GM21390 (cell line): Measurements from ENCODE around the gene ROS1.

ENCODE experiments used
- ATAC-seq: cut with Tn5 transposase; IDR thresholded peaks from one replicate; pipeline ENCODE4 v1.9.1; 2021; ENCODE audit not compliant: unreplicated experiment

Gene ROS1

DNA sequence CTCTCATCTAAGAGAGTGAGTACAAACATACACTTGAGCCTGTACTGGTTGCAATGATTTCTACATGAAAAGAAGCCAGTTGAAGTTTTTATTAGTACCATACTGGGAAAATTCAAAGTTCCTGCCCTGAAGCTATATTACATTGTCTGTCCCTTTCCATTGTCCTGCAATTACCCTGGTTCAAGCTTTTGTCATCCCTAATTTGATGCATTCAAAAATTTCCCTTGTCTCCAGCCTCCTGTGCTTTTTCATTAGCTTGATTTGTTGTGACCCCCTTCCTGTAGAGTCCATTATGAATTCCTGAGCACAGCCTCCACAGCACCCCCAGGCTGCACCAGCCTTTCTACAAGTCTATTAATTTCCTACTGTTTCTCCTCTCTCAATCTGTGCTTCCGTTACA lies 114.0 kb downstream of the ROS1 start:
- no peak for ATAC-seq

GRCh38 chr6:117311310-117311709 lies 114.4 kb downstream of the ROS1 start:
- no peak for ATAC-seq

GRCh38 chr6:117309611-117310010 lies 116.1 kb downstream of the ROS1 start:
- no peak for ATAC-seq

GRCh38 chr6:117309069-117309468 lies 116.7 kb downstream of the ROS1 start:
- no peak for ATAC-seq

DNA sequence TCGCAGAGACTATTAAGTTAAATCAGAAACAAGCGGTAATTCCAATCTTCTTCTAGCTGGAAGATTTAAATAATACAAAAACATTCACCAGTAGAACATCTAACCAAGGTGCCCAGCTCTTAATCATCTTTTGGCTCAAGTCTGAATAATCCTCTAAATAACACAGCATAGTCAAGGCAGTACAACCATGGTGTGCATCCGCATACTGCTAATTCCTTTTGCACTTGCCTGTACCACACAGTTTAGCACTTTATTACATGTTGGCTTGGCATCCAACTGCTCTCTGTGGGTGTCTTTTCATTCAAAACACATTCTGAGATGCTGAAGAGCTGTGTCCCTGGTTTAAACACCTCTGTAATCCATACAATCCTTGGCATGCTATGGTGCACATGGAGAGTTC lies 118.1 kb downstream of the ROS1 start:
- no peak for ATAC-seq

DNA sequence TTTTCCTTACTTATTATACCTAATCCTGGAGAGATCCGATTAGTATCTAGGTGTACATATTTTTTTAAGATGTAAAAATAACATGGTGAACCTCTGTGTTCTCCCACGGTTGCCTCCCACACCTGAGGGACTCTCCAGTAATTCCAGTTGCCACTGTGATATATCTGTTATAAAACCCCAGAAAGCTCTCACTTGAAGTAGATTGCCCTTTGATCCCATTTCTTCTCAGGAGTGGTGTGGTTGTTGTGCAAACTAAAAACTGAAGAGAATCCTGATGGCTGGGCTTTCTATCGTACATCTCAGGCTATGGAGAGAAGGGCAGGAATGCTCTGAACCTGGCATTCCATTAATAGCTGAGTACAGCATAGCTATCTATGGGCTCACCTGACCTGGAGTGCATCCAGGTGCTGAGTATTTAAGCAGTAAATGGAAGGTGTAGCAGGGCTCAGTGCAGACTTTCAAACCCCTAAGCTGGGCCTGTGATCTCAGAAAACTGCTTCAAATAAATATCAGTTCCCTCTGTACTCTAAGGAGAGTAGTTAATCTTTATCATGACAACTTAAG lies 119.4 kb downstream of the ROS1 start:
- ATAC-seq: no peak

DNA sequence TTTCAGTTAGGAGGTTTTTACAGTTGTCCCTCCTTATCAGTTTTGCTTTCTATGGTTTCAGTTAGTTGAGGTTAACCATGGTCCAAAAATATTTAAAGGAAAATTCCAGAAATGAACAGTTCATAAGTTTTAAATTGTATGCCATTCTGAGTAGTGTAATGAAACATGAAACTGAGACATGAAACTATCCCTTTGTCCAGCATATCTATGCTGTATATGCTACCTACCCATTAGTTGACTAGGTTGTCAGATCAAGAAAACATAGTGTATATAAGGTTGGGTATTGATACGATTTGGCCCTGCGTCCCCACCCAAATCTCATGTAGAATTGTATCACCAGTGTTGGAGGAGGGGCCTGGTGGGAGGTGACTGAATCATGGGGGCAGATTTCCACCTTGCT lies 121.3 kb downstream of the ROS1 start:
- ATAC-seq: no peak

GRCh38 chr6:117303323-117303722 lies 122.4 kb downstream of the ROS1 start:
- no peak for ATAC-seq

- ATAC-seq: no peak
These were observed 126.8 kb downstream of the ROS1 start for GRCh38 chr6:117298941-117299340.

GRCh38 chr6:117290173-117290846 lies 135.4 kb downstream of the ROS1 start:
- ATAC-seq: no peak

DNA sequence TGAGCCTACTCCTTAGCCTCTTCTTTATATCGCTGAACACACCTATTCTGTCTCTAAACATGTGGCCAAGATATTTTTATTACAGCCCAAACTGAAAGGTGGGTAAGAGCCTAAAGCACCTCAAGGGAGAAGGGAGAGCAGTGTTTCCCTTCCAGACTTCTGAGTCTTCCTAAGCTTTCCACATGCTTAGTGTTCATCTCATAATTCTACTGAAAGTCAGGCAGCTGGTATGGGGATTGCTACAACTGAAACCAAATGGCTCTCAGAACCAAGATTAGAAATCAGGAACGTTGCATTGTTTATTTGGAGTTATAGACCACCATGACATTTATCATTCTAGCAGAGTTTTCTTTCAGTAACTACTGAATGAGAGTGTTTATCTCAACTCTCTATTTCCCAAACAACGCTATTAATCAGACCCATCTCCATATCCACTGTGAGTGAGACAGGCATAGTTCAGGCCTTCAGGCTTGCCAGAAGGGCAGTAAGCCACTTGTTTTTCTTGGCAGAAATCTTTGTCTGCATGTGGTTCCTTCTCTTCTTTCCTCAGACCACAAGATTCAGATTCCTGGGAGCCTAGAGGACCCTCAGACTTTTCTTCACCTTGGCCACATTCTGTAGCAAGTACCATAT lies 137.5 kb downstream of the ROS1 start:
- no peak for ATAC-seq

DNA sequence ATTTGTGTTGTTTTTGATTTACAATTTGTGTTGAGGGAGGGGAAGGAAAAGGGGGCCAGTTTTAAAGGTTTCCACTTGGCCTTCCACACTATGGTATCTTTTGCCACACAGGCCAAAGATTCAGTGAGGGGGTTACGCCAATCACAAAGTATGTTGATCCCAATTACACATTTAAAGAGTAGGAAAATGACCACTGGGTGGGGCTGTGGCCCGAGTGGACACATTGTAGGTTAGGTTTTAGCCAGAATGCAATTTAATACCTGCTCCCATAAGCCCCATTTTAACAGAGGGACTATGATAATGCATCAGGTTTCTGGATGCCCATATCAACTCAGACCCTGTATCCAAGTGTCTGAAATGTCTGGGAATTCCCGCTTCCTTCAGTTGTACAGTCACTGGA lies 144.8 kb downstream of the ROS1 start:
- ATAC-seq: no peak

- ATAC-seq: no peak
These were observed 148.9 kb downstream of the ROS1 start for GRCh38 chr6:117276778-117277316.

- ATAC-seq: no peak
These were observed 150.0 kb downstream of the ROS1 start for GRCh38 chr6:117275711-117276110.

DNA sequence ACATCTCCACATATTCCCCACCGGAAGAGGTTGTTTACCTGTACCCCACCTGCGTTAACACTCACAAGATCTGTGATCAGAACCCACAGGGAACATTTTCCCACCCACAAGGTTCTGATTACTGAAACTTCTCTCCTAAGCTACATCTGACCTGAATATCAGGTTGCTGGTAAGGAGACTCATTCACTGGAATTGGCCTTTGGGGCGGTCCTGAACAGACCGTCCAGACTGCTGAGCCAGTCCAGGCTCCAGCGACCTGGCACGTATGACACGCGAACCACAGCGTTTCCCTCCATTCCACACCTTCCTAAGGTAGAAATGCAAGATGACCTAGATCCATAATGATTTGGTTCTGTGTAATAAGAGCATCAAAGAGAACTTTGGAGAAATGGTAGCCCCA lies 150.5 kb downstream of the ROS1 start:
- no peak for ATAC-seq

DNA sequence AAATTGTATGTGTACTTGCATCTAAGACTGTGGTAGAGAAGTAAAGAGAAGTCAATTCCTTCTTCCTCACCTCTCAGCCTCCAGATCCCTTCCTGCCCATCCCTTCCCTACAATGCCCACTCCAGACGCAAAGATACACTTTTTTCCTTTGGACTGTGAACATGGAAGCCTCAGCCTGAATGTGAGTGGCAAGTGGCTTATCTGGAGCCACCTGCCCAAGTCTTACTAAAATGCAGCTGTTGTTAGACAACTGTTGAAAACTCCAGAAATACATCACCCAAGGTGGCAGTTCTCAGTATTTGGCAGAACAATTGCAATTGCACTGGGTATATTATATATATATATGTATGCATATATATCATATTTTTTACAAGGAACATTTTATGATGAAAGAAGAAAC lies 152.9 kb downstream of the ROS1 start:
- no peak for ATAC-seq

GRCh38 chr6:117272032-117272866 lies 153.5 kb downstream of the ROS1 start:
- ATAC-seq: no peak

DNA sequence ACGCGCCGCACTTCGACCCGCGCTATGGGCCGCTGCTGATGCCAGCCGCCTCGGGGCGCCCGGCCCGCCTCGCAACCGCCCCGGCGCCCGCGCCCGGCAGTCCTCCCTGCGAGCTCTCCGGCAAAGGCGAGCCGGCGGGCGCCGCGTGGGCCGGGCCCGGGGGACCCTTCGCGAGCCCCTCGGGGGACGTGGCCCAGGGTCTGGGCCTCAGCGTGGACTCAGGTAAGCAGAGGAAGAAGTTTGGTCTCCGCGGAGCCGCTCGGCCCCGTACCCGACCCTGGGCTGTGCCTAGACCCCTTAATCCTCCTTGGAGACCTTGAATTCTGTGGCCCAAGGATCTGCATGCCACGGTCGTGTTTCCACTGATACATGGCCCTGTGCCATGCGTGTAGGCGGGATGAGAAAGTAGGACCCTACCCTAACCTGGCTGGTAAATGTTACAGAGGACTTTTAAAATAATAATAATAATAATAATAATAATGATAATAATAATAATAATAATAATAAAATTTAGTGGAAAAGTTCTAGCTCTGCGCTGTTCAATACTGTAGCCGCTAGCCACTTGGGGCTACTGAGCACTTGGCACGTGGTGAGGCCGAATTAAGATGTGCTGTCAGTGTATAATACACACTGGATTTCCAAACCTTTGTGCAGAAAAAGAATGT lies 154.8 kb downstream of the ROS1 start:
- ATAC-seq: no peak

GRCh38 chr6:117270055-117270842 lies 155.5 kb downstream of the ROS1 start:
- no peak for ATAC-seq

DNA sequence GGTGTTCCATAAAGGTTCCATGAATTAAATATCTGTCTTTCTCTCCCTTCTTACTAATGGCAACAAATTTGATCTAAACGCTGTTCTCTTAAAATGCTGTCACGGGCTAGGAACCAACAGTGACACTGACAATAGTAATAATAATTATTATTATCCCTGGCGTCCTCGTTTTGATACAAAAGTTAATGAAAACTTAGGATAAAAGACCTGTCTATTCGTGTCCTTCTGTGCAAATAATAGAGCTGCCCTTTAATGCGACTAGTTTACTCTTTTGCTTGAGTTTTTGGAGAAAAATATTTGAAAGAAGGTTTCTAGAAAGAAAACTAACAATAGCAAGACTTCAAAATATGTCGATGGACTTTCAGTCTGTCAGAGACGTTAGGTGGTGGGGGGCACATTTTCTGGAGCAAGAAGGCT lies 156.1 kb downstream of the ROS1 start:
- ATAC-seq: no peak
